Sigmoid colon (tissue), 7 donors: ENCODE data around the gene NKD2. TPM values are rescaled to one million over a fixed set of nuclear protein-coding genes. Genes with fewer than 3 reads are reported as not detected.

Experiments
- DNase-seq: peaks from one replicate; pipeline ENCODE4 v3.0.0-alpha.2; 2019
- H3K27ac ChIP-seq, 4 donors: fragments of 200-600 bp; sonication (generic); one replicate each; pipeline ENCODE4 v1.5.1; 2016 to 2019; ENCODE audit warnings: mild to moderate bottlenecking in 1 of 4
- H3K27me3 ChIP-seq, 3 donors: fragments of 200-600 bp; sonication (generic); one replicate each; pipeline ENCODE4 v1.5.1; 2019; ENCODE audit warnings: mild to moderate bottlenecking in 1 of 3
- H3K36me3 ChIP-seq, 4 donors: fragments of 200-600 bp; sonication (generic); one replicate each; pipeline ENCODE4 v1.5.1; 2016 to 2019
- H3K4me1 ChIP-seq, 4 donors: fragments of 200-600 bp; sonication (generic); one replicate each; pipeline ENCODE4 v1.5.1; 2017 to 2019
- H3K4me3 ChIP-seq, 4 donors: fragments of 200-600 bp; sonication (generic); one replicate each; pipeline ENCODE4 v1.5.1; 2017 to 2019; ENCODE audit warnings: mild to moderate bottlenecking in 2 of 4, moderate library complexity in 1 of 4
- H3K9me3 ChIP-seq, 4 donors: fragments of 200-600 bp in 3 of 4; sonication (generic) in 3 of 4; one replicate each; pipeline versions ENCODE4 v1.5.1 to v1.6.1; 2013 to 2019
- EP300 ChIP-seq, 4 donors: sonication (generic); formaldehyde crosslinking; IDR thresholded peaks; one replicate each; pipeline ENCODE4 v1.6.1; 2017; ENCODE audit warnings: antibody characterized with exemption in 4 of 4
- POLR2A ChIP-seq, 2 donors: fragments of 450-650 bp; IDR thresholded peaks; one replicate each; pipeline ENCODE4 v1.6.1; 2016; ENCODE audit warnings: antibody characterized with exemption in 2 of 2, mild to moderate bottlenecking in 2 of 2, moderate library complexity in 2 of 2
- POLR2AphosphoS5 ChIP-seq, 4 donors: sonication (generic); formaldehyde crosslinking; IDR thresholded peaks; one replicate each; pipeline ENCODE4 v1.6.1; 2017; ENCODE audit warnings: antibody characterized with exemption in 4 of 4
- WGBS, 2 donors: extraction: QIAGEN DNeasy Blood & Tissue Kit; methylation state at CpG; one replicate each; pipeline ENCODE4 v1.1.7; 2013; 5-methylcytosine and 5-hydroxymethylcytosine counted together
- intact Hi-C: fragments of 100-400 bp; cut with DNase I; formaldehyde crosslinking; loops from one replicate; pipeline ENCODE4 v1.15.1; 2023
- polyA plus RNA-seq, 3 donors: library from polyadenylated mRNA; stranded (reverse); fragments of 200-250 nt; gene quantifications; one replicate each; pipeline ENCODE4 v1.2.3, GENCODE V29; 2013
- total RNA-seq, 4 donors: library from RNA; depleted of rRNA; stranded (reverse); fragments of >200 nt; gene quantifications; one replicate each; pipeline ENCODE4 v1.1.0, GENCODE V29; 2016
- TF ChIP-seq, protein P1 (sequence below), 4 experiments: fragments of 450-650 bp in 3 of 4; fragments of 200-600 bp in 1 of 4; IDR thresholded peaks; one replicate each; pipeline ENCODE4 v1.5.1; 2016 to 2019; ENCODE audit warnings: antibody characterized with exemption in 4 of 4, mild to moderate bottlenecking in 3 of 4, moderate library complexity in 2 of 4
- donor health status: healthy with polysubstance abuse.
- donor health status: Bipolar disorder and iron deficiency.
- donor health status: healthy.

The NKD2 gene
- total and polyA plus RNA-seq, 7 donors, result 0.60 to 4.4 (median 1.8) TPM

DNA sequence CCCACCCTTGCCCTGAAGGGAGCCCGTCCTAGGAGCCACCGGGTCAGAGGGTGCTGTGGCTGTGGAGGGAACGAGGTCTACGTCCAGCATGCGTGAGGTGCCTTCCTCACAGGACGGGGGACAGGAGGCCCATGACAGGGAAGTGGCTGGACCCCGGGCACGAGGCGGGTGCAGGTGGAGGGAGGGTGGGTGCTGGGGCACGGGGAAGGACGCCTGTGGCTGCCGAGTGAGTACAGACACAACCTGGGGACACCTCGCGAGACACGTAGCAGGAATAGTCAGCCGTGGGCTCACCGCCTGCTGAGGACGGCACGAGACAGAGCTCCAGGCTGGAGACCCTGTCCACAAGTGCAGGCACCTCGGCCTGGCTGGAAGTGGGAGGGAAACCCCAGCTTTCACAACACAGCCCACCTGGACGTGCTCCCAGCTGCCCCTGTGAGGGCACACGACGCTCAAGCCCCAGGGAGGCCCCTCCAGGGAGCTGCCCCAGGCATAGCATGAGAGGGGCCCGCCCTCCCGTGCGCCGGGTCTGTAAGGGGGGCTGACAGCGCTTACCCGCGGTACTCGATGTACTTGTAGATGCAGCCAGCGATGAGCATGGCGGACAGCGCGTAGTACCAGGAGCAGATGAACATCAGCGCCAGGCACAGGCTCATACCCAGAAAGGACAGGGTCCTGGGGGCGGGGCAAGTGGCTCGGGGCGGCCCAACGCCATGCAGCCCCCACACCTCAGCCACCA is 66.4 kb downstream of the NKD2 start:
- Histone ChIP-seq H3K4me1 (no peaks in the 10 kb centered on the region), H3K27me3 (no peaks in the 10 kb centered on the region), H3K36me3 (peaks cover 8 to 68% (median 46%) of the 10 kb centered on the region in 4 donors), H3K27ac (no peak overlapping the region), H3K4me3 (no peak overlapping the region), H3K9me3 (no peaks in the 10 kb centered on the region)
- TF ChIP-seq, protein P1, sequence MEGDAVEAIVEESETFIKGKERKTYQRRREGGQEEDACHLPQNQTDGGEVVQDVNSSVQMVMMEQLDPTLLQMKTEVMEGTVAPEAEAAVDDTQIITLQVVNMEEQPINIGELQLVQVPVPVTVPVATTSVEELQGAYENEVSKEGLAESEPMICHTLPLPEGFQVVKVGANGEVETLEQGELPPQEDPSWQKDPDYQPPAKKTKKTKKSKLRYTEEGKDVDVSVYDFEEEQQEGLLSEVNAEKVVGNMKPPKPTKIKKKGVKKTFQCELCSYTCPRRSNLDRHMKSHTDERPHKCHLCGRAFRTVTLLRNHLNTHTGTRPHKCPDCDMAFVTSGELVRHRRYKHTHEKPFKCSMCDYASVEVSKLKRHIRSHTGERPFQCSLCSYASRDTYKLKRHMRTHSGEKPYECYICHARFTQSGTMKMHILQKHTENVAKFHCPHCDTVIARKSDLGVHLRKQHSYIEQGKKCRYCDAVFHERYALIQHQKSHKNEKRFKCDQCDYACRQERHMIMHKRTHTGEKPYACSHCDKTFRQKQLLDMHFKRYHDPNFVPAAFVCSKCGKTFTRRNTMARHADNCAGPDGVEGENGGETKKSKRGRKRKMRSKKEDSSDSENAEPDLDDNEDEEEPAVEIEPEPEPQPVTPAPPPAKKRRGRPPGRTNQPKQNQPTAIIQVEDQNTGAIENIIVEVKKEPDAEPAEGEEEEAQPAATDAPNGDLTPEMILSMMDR (IDR thresholded peaks at IDR 0.05), result no peak
- TF ChIP-seq POLR2A (IDR thresholded peaks at IDR 0.05), result no peak
- no peak for TF ChIP-seq EP300 (IDR thresholded peaks at IDR 0.05)
- TF ChIP-seq POLR2AphosphoS5 (IDR thresholded peaks at IDR 0.05), result no peak
- DNase-seq, result no peak
- 89 to 92% methylated on average over 40 of the region's 40 CpGs for WGBS, 2 donors
- intact Hi-C loops, result no loop called here

DNA sequence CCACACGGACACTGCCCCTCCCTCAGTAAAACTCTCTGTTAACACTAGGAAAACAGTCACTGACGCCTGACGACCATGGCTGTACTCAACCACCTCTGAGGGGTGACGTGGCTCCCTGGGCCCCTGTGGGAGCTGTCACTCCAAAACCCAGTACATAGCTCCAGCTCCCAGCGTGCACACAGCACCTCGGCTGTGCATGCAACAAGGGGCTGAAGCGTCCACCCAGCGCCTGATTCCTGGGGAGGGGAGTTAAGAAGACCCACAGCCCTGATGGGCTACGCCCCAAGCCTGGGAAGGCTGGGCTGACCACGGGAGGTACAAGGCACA is 66.9 kb downstream of the NKD2 start:
- WGBS, 2 donors, result 90% methylated on average over 10 of the region's 10 CpGs
- Histone ChIP-seq H3K4me1 (no peaks in the 10 kb centered on the region), H3K27ac (no peak overlapping the region), H3K4me3 (no peak overlapping the region), H3K27me3 (no peaks in the 10 kb centered on the region), H3K9me3 (no peaks in the 10 kb centered on the region), H3K36me3 (peaks cover 8 to 72% (median 47%) of the 10 kb centered on the region in 4 donors)
- TF ChIP-seq, protein P1 (IDR thresholded peaks at IDR 0.05), result no peak
- TF ChIP-seq EP300 (IDR thresholded peaks at IDR 0.05) (no peak), POLR2A (IDR thresholded peaks at IDR 0.05) (no peak), POLR2AphosphoS5 (IDR thresholded peaks at IDR 0.05) (no peak)
- no peak for DNase-seq
- intact Hi-C loops, result no loop called here

DNA sequence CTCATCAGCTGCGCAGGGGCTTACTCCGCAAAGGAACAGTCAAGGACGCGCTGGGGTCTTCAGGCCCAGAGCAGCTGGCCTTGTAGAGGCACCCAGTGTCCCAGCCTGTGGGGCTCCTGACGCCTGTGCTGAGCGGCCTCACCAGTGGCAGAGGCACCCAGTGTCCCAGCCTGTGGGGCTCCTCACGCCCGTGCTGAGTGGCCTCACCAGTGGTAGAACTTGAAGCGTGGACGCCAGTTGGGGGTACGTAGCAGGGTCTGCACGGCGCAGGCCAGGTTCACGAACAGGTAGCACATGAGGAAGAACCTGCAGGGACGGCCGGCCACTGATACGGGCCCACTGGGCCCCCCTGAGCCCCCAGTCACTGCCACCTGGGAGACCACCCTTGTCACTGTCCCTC is 67.3 kb downstream of the NKD2 start:
- Histone ChIP-seq H3K27ac (no peak overlapping the region), H3K4me1 (no peaks in the 10 kb centered on the region), H3K9me3 (no peaks in the 10 kb centered on the region), H3K4me3 (no peak overlapping the region), H3K36me3 (peaks cover 8 to 74% (median 47%) of the 10 kb centered on the region in 4 donors), H3K27me3 (no peaks in the 10 kb centered on the region)
- DNase-seq, result no peak
- WGBS, 2 donors, result 95 to 97% methylated on average over 17 of the region's 17 CpGs
- intact Hi-C loops, result no loop called here
- TF ChIP-seq POLR2AphosphoS5 (IDR thresholded peaks at IDR 0.05) (no peak), POLR2A (IDR thresholded peaks at IDR 0.05) (no peak), EP300 (IDR thresholded peaks at IDR 0.05) (no peak)
- TF ChIP-seq, protein P1 (IDR thresholded peaks at IDR 0.05), result no peak

DNA sequence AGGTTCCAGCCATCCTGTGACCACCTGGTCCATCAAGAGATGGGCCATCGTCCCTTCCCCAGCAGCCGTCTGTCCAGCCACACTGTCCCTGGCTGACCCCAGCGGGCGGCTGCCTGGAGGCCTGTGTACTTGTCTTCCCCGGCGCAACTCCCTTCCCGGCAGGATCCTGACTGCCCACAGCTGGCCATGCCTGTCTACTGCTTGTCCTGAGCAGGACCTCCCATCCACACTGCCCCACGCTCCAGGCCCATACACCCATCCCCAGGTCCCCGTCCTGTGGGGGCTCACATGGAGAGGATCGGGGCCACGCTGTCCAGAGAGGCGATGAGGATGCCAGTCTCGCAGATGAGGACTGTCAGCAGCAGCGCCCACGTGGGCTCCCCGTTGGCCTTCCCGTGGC is 67.8 kb downstream of the NKD2 start:
- no peak for DNase-seq
- intact Hi-C loops, result no loop called here
- no peak overlapping the region for H3K27ac ChIP-seq
- no peaks in the 10 kb centered on the region for H3K4me1 ChIP-seq
- H3K36me3 ChIP-seq, result peaks cover 8 to 78% (median 50%) of the 10 kb centered on the region in 4 donors
- no peaks in the 10 kb centered on the region for H3K27me3 ChIP-seq
- TF ChIP-seq POLR2AphosphoS5 (IDR thresholded peaks at IDR 0.05) (no peak), POLR2A (IDR thresholded peaks at IDR 0.05) (no peak), EP300 (IDR thresholded peaks at IDR 0.05) (no peak)
- TF ChIP-seq, protein P1 (IDR thresholded peaks at IDR 0.05), result no peak
- WGBS, 2 donors, result 92 to 93% methylated on average over 17 of the region's 17 CpGs
- no peaks in the 10 kb centered on the region for H3K9me3 ChIP-seq
- H3K4me3 ChIP-seq, result no peak overlapping the region

DNA sequence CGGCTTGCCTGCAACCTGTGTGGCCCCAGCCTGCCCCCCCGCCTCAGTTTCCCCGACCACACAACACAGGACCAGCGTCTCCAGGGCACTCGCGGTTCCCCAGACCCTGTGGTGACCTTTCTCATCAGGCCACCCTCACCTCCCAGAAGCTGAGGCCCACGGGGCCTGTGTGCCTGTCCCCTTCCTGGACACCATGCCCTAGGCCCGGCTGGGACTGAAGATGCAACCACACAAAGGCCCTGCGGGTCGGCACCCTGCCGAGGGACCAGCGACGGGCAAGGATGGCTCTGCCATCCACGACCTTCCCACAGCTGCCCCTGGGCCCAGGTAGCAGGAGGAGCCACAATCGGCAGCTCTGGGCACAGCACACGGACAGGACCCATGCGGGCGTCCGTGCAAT is 68.4 kb downstream of the NKD2 start:
- no peak overlapping the region for H3K27ac ChIP-seq
- H3K27me3 ChIP-seq, result no peaks in the 10 kb centered on the region
- intact Hi-C loops, result no loop called here
- TF ChIP-seq POLR2A (IDR thresholded peaks at IDR 0.05) (no peak), POLR2AphosphoS5 (IDR thresholded peaks at IDR 0.05) (no peak), EP300 (IDR thresholded peaks at IDR 0.05) (no peak)
- TF ChIP-seq, protein P1 (IDR thresholded peaks at IDR 0.05), result no peak
- 93 to 94% methylated on average over 19 of the region's 19 CpGs for WGBS, 2 donors
- peaks cover 8 to 82% (median 52%) of the 10 kb centered on the region in 4 donors for H3K36me3 ChIP-seq
- DNase-seq, result no peak
- no peaks in the 10 kb centered on the region for H3K9me3 ChIP-seq
- H3K4me1 ChIP-seq, result no peaks in the 10 kb centered on the region
- H3K4me3 ChIP-seq, result no peak overlapping the region
